Loucy (cell line): ENCODE data around the gene CAMK2A.

Experiments used
- H2AFZ ChIP-seq: fragments of 200-600 bp; sonication (generic); 2 replicates; pipeline ENCODE4 v1.6.0; 2016; ENCODE audit warnings: antibody characterized with exemption, mild to moderate bottlenecking, low read length, moderate library complexity
- H3F3A ChIP-seq: fragments of 200-600 bp; 2 replicates; pipeline ENCODE4 v1.6.0; 2016; ENCODE audit warnings: antibody characterized with exemption, low read depth, mild to moderate bottlenecking
- H3K27me3 ChIP-seq: fragments of 200-600 bp; sonication (generic); 2 replicates; pipeline ENCODE4 v1.6.1; 2014; ENCODE audit warnings: low read length, mild to moderate bottlenecking; ENCODE audit not compliant: insufficient read depth, poor library complexity, severe bottlenecking
- H3K36me3 ChIP-seq: fragments of 200-600 bp; sonication (generic); 2 replicates; pipeline ENCODE4 v1.6.1; 2016; ENCODE audit warnings: low read length; ENCODE audit not compliant: insufficient read depth
- H3K4me1 ChIP-seq: fragments of 200-600 bp; sonication (generic); 2 replicates; pipeline ENCODE4 v1.5.1; 2014; ENCODE audit warnings: low read length, mild to moderate bottlenecking; ENCODE audit not compliant: insufficient read depth, poor library complexity, severe bottlenecking
- H3K4me2 ChIP-seq: fragments of 200-600 bp; sonication (generic); 2 replicates; pipeline ENCODE4 v1.6.0; 2014; ENCODE audit warnings: antibody characterized with exemption, low read length, low read depth, mild to moderate bottlenecking; ENCODE audit not compliant: poor library complexity, severe bottlenecking
- H3K4me3 ChIP-seq: fragments of 200-600 bp; sonication (generic); 2 replicates; pipeline ENCODE4 v1.5.1; 2014; ENCODE audit warnings: low read length, mild to moderate bottlenecking, mixed read lengths; ENCODE audit not compliant: poor library complexity, severe bottlenecking
- H3K79me2 ChIP-seq: fragments of 200-600 bp; sonication (generic); 2 replicates; pipeline ENCODE4 v1.6.1; 2014; ENCODE audit warnings: low read length; ENCODE audit not compliant: insufficient read depth
- H3K9ac ChIP-seq: fragments of 200-600 bp; sonication (generic); 2 replicates; pipeline ENCODE4 v1.6.0; 2014; ENCODE audit warnings: mild to moderate bottlenecking, low read depth, low read length, moderate library complexity; ENCODE audit not compliant: poor library complexity, severe bottlenecking
- H3K9me2 ChIP-seq: fragments of 200-600 bp; sonication (generic); replicated peaks from 2 replicates; pipeline ENCODE4 v1.6.1; 2016; ENCODE audit warnings: low read depth, low read length, mixed read lengths
- H3K9me3 ChIP-seq: fragments of 200-600 bp; sonication (generic); 2 replicates; pipeline ENCODE4 v1.6.1; 2014; ENCODE audit warnings: mild to moderate bottlenecking, antibody characterized with exemption, low read length, low read depth; ENCODE audit not compliant: insufficient read depth
- H4K20me1 ChIP-seq: fragments of 200-600 bp; sonication (generic); 2 replicates; pipeline ENCODE4 v1.6.0; 2014; ENCODE audit warnings: antibody characterized with exemption, low read length, mild to moderate bottlenecking; ENCODE audit not compliant: insufficient read depth, poor library complexity, severe bottlenecking
- CTCF ChIP-seq: fragments of 200-600 bp; sonication (generic); conservative IDR thresholded peaks from 2 replicates; pipeline ENCODE4 v1.5.1; 2014; ENCODE audit warnings: mild to moderate bottlenecking, antibody characterized with exemption, low read length
- EZH2phosphoT487 ChIP-seq: fragments of 200-600 bp; IDR thresholded peaks from 2 replicates; pipeline ENCODE4 v1.6.1; 2018; ENCODE audit warnings: antibody characterized with exemption, mild to moderate bottlenecking, moderate library complexity, borderline replicate concordance

CAMK2A gene

GRCh38 chr5:150175536-150175935, 114.0 kb downstream of the CAMK2A start:
- Histone ChIP-seq H3K36me3 (no peaks in the 10 kb centered on the region), H4K20me1 (no peaks in the 10 kb centered on the region), H3K9me3 (no peaks in the 10 kb centered on the region), H3K9ac (no peak overlapping the region), H3K27me3 (no peaks in the 10 kb centered on the region), H3K4me2 (no peak overlapping the region), H2AFZ (peak overlapping the region; percentile 72), H3K9me2 (no peaks in the 10 kb centered on the region), H3F3A (no peaks in the 10 kb centered on the region), H3K79me2 (no peaks in the 10 kb centered on the region), H3K4me1 (no peaks in the 10 kb centered on the region), H3K4me3 (no peak overlapping the region)
- no peak for TF ChIP-seq EZH2phosphoT487
- TF ChIP-seq CTCF = peak; percentile 68

- Histone ChIP-seq H3K9me3 (no peaks in the 10 kb centered on the region), H3K79me2 (no peaks in the 10 kb centered on the region), H3K4me1 (no peaks in the 10 kb centered on the region), H2AFZ (peak overlapping the region; percentile 72), H3K9ac (no peak overlapping the region), H3K4me2 (no peak overlapping the region), H3K9me2 (no peaks in the 10 kb centered on the region), H3F3A (no peaks in the 10 kb centered on the region), H3K4me3 (no peak overlapping the region), H3K36me3 (no peaks in the 10 kb centered on the region), H3K27me3 (no peaks in the 10 kb centered on the region), H4K20me1 (no peaks in the 10 kb centered on the region)
- TF ChIP-seq EZH2phosphoT487 = no peak
- TF ChIP-seq CTCF = no peak
Observed at GRCh38 chr5:150175076-150175475, 114.5 kb downstream of the CAMK2A start.

- H3K4me1 ChIP-seq = no peaks in the 10 kb centered on the region
- no peaks in the 10 kb centered on the region for H3K36me3 ChIP-seq
- TF ChIP-seq EZH2phosphoT487 (no peak), CTCF (no peak)
- H3K4me3 ChIP-seq = no peak overlapping the region
- no peaks in the 10 kb centered on the region for H3K9me2 ChIP-seq
- H3K27me3 ChIP-seq = no peaks in the 10 kb centered on the region
- H3K79me2 ChIP-seq = no peaks in the 10 kb centered on the region
- H4K20me1 ChIP-seq = no peaks in the 10 kb centered on the region
- no peak overlapping the region for H2AFZ ChIP-seq
- no peak overlapping the region for H3K4me2 ChIP-seq
- no peaks in the 10 kb centered on the region for H3F3A ChIP-seq
- H3K9ac ChIP-seq = no peak overlapping the region
- no peaks in the 10 kb centered on the region for H3K9me3 ChIP-seq
Observed at GRCh38 chr5:150174285-150174684, 115.3 kb downstream of the CAMK2A start.
